GM12892 (cell line): ENCODE data around the gene ELK4.

Experiments
- POLR2AphosphoS5 ChIP-seq: IDR thresholded peaks from 2 replicates; pipeline ENCODE4 v1.6.1; 2011; ENCODE audit warnings: low read depth, low read length, control low read depth
- TAF1 ChIP-seq: IDR thresholded peaks from 2 replicates; pipeline ENCODE4 v1.6.1; 2011; ENCODE audit warnings: low read depth, mild to moderate bottlenecking, control low read depth, low read length, borderline replicate concordance

DNA sequence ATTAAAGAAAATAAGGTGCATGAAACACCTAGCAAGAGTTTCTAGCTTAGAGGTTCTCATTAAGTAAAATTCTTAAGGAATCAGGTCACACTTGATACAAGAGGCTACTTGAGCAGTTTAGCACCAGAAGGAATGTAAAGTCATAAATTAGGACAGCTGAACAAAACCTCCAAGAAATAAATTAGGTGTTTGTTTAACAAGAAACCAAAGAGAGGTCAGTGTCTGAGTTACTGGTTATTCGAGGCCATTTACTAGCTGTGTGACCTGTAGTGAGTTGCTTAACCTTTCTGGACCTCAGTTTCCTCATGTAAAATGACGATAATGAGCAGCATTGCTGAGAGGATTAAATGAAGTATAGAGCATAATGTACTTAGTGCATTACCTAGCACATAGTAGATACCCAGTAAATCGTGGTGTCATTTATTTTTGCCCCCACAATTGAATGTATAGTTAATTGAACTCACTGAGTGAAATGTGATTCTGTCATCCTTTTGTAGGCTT is 908 bp upstream of the ELK4 start:
- TF ChIP-seq TAF1 (no peak), POLR2AphosphoS5 (no peak)
